LoVo (cell line): ENCODE results near the gene ORC3.

Experiments used
- DNase-seq: peaks from one replicate; pipeline ENCODE4 v3.0.0-alpha.2; 2016; ENCODE audit warnings: low spot score

The ORC3 gene

GRCh38 chr6:87589693-87590416, at the start of gene ORC3, which contains the start of gene RARS2:
TSS of gene ORC3 (plus strand) at chr6:87590135. CDS start at chr6:87590169, 34 bp downstream.
TSS of gene RARS2 (minus strand) at chr6:87589987. CDS start at chr6:87589957, 30 bp downstream.
- peak; percentile 95 for DNase-seq

DNA sequence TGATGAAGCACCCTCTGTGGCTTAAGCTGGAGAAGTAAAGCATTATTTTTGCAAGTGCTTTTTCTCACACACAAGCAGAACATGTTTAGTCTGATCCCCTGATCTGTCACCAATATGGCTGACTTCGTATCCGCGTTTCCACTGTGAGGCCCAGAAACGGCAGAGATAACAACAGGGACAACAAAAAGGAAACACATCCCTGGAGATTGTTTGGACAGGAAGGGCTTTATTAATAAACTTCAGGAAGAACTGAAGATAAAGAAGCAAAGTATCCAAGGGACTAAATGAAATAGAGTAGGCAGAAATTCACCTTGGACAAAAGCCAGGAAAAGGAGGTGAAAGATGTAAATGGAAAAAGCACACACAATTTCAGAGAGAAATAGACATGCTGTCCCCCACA, 49.4 kb upstream of the ORC3 start:
- no peak for DNase-seq

GRCh38 chr6:87541041-87541440, 48.9 kb upstream of the ORC3 start:
- no peak for DNase-seq

DNA sequence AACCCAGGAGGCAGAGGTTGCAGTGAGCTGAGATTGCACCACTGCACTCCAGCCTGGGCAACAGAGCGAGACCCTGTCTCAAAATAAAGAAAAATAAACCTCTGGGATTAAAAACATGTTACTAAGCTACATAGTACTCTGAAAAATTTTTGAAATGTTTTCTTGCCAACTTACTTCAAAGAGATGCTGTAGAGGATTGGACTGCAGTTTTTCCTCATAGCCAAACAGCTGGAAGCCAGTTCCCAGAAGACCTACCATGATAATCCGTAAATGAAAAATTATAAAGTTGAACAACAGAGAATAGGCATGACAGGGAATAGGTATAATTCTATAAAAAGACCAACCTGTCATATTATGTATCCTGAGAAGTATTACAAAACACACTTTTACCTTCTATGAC, 48.2 kb upstream of the ORC3 start:
- DNase-seq: no peak

DNA sequence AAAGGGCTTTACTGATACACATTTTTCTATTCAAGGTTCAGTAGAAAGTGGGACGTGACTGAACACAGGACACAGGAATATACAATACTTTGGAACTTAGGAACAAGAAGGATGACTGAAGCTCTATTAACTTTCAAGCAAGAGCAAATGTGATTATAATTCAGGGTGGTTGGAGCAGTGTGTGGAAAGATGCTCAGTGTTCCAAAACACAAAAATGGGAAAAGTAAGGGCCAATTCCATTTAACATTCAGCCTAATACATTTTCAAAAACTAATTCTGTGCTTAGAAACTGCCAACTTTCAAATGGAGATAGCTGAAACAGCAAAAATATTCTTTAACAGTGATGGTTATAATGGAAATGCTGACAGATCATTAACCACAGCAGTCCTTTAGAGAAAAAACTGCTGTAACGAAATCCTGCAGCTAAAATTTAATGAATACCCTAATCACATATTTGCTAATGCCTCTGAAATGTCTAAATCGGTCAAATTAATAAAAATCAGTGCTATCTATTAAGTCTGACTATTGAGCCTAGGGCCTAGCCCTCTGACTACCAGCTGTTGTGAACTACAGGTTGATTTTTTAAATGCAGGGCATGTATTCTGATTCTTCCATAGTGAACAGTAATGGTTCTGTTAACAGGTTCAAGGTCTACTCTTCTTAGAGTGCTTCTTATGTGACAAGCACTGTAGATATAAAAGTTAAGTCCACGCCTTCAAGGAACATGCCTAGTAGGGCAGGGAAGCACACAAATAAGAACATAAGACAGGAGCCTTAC, 46.0 kb upstream of the ORC3 start:
- DNase-seq: no peak

- no peak for DNase-seq
Observed at GRCh38 chr6:87544474-87544735, 45.5 kb upstream of the ORC3 start.

- DNase-seq: no peak
Observed at GRCh38 chr6:87551799-87552198, 38.1 kb upstream of the ORC3 start.

- no peak for DNase-seq
Observed at GRCh38 chr6:87553159-87553765, 36.7 kb upstream of the ORC3 start.

DNA sequence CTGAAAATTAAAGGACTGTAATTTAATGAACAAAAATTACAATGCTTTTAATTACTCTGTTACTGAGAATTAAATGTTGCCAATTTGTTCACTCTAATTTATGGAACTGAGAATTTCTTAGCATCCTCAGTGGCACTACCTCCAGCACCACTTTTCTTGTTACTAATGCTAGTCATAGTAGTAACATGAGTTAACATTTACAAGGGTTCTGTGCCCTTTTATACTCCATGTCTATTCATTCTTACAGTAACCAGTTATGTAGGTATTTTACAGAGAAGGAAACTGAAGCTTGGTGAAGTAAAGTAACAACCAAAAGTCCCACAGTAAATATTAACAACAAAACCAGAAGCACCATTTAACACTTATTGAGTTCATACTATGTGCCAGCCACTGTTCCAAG, 34.4 kb upstream of the ORC3 start:
- DNase-seq: no peak

DNA sequence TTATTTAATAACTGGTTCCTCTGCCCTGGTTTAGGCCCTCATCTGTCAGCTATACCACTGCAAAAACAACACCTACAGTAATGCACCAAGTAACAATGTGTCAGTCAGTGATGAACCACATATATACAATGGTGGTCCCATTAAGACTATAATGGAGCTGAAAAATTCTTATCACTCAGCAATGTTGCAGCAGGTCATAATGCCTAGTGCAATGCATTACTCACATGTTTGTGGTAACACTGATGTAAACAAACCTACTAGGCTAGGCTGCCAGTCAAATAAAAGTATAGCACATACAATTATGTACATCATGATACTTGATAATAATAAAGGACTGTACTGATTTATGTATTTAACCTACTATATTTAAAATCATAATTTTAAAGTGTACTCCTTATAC, 31.5 kb upstream of the ORC3 start:
- no peak for DNase-seq

DNA sequence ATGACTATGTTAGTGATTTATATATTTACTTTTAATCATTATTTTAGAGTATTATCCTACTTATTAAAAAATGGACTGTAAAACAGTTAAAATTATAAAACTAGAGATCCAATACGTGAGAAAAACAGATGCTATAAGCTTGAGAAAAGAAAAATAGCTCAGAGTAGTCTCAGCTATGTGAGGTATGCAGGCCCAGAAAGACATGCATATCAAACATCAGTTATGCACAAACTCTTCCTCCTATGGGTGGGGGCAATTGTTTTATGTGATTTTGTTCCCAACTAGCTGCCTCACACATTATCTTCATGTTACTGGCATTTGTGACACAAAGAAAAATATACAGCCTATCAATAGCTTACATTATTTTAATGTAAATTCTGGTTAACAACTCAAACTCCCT, 28.9 kb upstream of the ORC3 start:
- DNase-seq: no peak

DNA sequence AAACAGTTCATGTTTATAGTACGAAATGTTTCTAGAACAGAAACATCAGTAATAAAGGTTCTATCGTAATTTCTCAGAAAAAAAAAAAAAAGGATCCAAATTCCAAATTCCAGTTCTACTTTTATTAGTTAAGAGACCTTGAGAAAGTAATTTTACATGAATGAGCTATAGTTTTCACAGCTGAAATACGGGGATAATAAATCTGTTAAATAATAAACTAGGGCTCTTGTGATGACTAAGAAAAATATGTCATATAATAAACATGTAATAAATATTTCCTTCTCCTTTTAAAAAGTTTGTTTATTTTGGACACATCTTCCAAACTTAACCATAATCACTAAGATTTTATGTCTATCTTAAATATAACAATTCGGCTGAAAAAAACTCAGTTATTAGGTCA, 17.9 kb upstream of the ORC3 start:
- no peak for DNase-seq

DNA sequence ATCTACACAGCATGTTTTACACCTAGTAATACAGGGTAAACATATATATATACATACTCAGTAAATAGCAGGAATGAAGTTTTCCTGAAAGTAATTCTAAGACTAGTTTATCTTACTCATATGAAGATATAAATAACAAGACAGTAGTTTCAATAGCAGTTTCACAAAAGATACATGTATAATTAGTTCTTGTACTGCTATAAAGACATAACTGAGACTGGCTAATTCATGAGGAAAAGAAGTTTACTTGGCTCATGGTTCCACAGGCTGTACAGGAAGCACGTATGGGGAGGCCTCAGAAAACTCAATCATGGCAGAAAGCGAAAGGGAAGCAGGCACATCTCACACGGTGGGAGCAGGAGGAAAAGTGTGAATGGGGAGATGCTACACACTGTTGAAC, 17.1 kb upstream of the ORC3 start:
- no peak for DNase-seq

DNA sequence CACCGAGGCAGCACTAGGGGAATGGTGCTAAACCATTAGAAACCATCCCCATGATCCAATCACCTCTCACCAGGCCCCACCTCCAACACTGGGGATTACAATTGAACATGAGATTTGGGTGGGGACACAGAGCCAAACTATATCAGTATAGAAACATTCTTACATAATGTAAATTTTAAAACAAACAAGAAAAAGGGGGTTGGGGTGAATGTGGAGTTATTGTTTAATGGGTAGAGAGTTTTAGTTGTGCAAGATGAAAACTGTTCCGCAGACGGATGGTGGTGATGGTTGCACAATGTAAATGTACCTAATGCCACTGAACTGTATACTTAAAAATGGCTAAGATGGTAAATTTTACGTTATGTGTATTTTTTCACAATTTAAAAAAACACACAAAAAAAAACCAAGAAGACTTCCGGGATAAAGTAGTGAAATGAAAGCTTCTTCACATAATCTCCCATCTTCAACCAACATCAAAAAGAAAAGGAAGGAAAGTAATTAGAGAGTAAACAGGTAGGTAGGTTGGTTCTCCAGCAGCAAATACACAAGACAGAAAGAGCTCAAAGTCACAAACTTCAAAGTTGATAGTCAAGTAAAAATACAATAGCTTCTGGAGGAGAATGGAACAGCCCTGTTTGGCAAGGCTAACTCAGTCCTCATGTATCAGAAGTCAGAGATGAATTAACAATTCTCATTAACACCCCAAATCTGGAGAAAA, 16.5 kb upstream of the ORC3 start:
- DNase-seq: no peak

- no peak for DNase-seq
Observed at GRCh38 chr6:87574237-87574804, 15.6 kb upstream of the ORC3 start.

DNA sequence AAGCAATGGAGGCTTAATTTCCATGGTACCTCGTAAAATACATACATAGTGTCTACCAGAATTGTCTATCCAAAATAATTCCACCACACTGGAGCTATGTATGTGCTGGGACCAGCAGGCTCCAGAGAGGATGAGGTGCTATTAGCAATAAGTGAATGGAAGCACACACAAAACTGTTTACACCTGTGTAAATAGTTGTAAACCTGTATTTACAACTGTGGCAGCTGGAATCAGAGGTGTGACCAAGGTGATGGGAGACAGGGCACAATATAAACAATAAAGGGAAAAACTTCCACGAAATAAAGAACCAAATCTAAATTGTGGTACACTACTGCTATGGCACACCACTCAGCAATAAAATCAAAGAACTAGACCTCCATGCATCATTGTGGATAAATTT, 14.5 kb upstream of the ORC3 start:
- DNase-seq: no peak

DNA sequence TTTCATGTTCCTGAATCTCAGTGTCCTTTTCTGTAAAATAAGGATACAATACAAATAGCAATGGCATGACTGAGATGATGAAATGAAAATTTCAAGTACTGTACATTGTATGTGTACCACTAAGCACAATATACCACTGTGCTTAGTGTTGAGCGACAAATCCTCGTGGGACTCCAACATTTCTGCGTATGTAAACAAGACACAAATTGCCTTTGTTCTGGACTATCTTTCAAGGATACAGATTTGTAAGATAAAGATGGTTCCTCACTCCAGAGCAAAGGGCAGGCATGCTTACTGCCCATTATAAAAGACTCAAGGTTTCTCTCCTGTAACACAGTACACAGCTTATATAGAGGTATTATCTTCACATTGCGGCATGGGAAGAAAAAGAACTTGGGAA, 6.1 kb upstream of the ORC3 start:
- no peak for DNase-seq

DNA sequence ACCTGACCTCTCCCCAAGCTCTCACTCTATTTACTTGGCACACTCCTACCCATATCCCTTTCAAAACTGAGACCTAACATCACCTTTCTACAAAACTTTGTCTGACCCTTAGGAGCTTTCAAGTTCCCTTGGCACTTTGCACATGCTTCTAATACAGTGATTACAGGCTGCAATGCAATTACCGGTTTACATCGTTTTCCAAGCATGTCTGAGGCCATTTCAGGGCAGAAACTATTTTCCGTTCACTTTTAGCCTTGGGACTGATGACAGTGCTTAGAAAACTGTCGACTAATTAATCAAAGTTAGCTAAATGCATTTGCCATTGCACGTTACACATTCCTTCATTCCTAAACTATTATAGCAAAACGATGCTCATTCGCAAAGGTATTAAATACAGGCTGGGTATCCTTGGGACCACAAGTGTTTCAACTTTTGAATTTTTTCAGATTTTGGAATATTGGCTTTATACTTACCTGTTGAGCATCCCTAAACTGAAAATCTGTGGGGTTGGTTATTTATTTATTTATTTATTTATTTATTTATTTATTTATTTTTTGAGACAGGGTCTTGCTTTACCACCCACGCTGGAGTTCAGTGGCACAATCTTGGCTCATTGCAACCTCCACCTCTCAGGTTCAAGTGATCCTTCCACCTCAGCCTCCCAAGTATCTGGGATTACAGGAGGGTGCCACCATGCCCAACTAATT, 3.4 kb upstream of the ORC3 start:
- no peak for DNase-seq

DNA sequence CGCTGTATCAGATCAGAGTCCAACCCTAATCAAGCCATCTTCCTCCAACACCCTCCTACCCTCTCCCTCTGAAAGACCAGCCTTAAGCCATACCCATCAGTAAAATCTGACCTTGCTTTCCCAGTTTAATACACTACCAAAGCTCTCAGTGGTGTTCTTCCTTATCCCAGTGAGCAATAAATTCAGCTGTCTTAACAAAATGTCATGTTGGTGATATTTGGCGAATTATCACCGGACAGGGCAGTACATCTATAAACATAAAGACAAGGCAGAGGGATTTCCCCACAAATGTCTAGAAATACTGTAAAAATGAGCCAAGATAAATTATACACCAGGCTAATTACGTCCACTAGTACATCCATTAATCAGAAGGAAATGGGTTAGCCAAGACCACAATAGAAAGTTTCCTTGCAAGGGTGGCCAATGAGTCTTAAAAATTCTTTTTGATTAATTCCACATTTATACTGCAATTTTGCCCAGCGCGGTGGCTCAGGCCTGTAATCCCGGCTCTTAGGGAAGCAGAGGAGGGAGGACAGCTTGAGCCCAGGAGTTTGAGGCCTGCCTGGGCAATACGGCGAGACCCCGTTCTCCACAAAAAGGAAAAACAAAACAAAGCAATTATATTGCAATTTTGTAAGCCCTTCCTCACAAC, 1.1 kb upstream of the ORC3 start:
- no peak for DNase-seq

GRCh38 chr6:87590417-87590880, 514 bp downstream of the ORC3 start:
- no peak for DNase-seq

DNA sequence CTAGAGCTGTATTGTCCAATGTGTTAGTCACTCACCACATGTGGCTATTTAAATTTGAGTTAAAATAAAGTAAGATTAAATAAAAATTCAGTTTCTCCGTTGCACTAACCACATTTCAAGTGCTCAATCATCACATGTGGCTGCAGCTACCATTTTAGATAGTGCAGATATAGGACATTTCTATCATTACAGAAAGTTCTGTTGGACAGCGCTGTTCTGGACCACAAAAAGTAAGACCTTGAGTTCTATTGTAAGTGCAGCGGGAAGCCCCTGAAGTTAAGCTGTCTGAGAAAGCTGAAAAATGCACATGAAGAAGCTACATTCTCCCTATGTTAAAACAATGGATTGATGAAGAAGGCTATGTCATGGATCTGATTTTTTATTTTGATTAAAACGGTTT, 1.1 kb downstream of the ORC3 start:
- no peak for DNase-seq
